Measurements from ENCODE around the gene KIF3C. TPM values are rescaled to one million over a fixed set of nuclear protein-coding genes. Genes with fewer than 3 reads are reported as not detected.
A peak's percentile ranks its signal among the peaks of the same experiment; 100 is the strongest.

The KIF3C gene
- polyA plus RNA-seq, 1 donor from 2014 or later = 53.6 TPM

DNA sequence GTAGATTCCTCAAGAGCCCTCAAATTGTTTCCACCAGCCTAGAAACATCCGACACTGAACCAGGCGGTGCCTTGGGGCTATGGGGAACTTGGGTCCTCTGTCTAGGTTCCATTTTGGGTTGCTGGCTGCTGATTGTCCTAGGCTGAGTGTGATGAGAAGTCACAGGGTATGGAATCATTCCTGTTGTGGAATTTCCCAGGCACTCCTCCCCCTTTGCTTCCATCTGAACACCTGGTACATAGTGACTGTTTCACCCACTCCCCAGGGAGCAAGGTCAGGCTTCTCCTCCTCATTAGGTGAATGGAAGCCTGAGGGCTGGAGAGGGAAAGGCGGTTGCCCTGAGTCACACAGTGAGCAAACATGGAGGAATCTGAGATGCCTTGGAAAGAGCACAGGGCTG, 4.5 kb downstream of the KIF3C start:
- Histone ChIP-seq H3K9me3 (ENCODE audit: low read length) (no peaks in the 10 kb centered on the region), H3K36me3 (ENCODE audit: insufficient read depth, low read length) (peaks cover 9% of the 10 kb centered on the region), H2AFZ (ENCODE audit: low read depth, low read length) (no peak overlapping the region), H3K9me2 (ENCODE audit: insufficient read depth, low read length) (no peaks in the 10 kb centered on the region), H3K4me2 (ENCODE audit: low read length) (peak overlapping the region; percentile 98), H3K9ac (ENCODE audit: low read length) (peak overlapping the region; percentile 60), H3F3A (ENCODE audit: insufficient read depth, low read length, poor library complexity, severe bottlenecking) (no peaks in the 10 kb centered on the region), H3K27ac (ENCODE audit: low read length) (peak overlapping the region; percentile 67), H4K20me1 (ENCODE audit: insufficient read depth) (no peaks in the 10 kb centered on the region), H3K27me3 (ENCODE audit: insufficient read depth, low read depth, low read length) (no peaks in the 10 kb centered on the region), H3K79me2 (replicated peaks; ENCODE audit: insufficient read depth, low read length) (peaks cover 79% of the 10 kb centered on the region), H3K4me3 (ENCODE audit: low read length) (peak overlapping the region; percentile 89)
- TF ChIP-seq POLR2AphosphoS5 (IDR thresholded peaks at IDR 0.05) (no peak), MXI1 (conservative IDR thresholded peaks at IDR 0.05; ENCODE audit: poor library complexity, severe bottlenecking) (no peak), EP300 (conservative IDR thresholded peaks at IDR 0.05; ENCODE audit: poor library complexity, severe bottlenecking) (no peak), REST (IDR thresholded peaks at IDR 0.05; ENCODE audit: borderline replicate concordance) (no peak), EZH2 (IDR thresholded peaks at IDR 0.05; ENCODE audit: borderline replicate concordance, insufficient read depth, low read length, poor library complexity, severe bottlenecking) (no peak), TAF1 (IDR thresholded peaks at IDR 0.05; ENCODE audit: low read depth) (no peak), SMC3 (conservative IDR thresholded peaks at IDR 0.05; ENCODE audit: poor library complexity) (no peak), RAD21 (conservative IDR thresholded peaks at IDR 0.05) (no peak)
- TF ChIP-seq, protein P1, sequence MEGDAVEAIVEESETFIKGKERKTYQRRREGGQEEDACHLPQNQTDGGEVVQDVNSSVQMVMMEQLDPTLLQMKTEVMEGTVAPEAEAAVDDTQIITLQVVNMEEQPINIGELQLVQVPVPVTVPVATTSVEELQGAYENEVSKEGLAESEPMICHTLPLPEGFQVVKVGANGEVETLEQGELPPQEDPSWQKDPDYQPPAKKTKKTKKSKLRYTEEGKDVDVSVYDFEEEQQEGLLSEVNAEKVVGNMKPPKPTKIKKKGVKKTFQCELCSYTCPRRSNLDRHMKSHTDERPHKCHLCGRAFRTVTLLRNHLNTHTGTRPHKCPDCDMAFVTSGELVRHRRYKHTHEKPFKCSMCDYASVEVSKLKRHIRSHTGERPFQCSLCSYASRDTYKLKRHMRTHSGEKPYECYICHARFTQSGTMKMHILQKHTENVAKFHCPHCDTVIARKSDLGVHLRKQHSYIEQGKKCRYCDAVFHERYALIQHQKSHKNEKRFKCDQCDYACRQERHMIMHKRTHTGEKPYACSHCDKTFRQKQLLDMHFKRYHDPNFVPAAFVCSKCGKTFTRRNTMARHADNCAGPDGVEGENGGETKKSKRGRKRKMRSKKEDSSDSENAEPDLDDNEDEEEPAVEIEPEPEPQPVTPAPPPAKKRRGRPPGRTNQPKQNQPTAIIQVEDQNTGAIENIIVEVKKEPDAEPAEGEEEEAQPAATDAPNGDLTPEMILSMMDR (IDR thresholded peaks at IDR 0.05; ENCODE audit: poor library complexity, severe bottlenecking) = no peak

DNA sequence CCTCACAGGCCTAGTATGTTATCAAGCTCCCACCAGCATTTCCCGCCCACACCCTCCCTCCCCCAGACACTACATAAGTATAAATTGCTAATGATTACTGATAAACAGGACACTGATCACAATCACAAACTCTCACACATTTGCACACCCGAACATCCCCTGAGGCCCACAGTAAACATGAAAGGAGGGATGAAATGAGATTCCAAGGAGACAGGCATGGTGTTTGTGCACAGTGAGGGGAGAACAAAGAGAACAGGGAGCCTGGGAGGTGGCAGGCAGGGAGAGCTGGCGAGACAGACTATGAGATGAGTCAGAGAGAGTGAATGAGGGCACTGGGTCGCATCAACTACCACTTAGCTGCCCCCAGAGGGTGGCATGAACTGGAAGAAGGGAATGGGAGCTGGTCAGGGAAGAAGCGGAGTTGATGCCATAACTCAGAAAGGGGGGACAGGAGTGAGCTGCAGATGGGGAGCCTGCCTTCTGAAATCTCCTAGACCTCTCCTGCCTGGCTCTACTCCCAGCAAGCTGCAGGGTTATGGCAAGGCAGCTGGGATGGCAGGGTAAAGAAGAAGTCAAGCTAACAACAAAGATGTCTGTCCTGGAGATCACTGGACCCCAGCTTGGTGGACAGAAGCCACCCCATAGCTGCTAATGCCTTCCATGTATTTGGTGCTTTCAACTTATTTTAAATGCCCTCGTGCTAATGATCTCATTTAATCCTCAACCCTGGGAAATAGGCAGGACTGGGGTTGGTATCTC, 5.1 kb downstream of the KIF3C start:
- peaks cover 85% of the 10 kb centered on the region for H3K79me2 ChIP-seq (replicated peaks; ENCODE audit: insufficient read depth, low read length)
- H3F3A ChIP-seq (ENCODE audit: insufficient read depth, low read length, poor library complexity, severe bottlenecking) = no peaks in the 10 kb centered on the region
- H3K9me2 ChIP-seq (ENCODE audit: insufficient read depth, low read length) = no peaks in the 10 kb centered on the region
- peak overlapping the region; percentile 67 for H3K27ac ChIP-seq (ENCODE audit: low read length)
- no peaks in the 10 kb centered on the region for H4K20me1 ChIP-seq (ENCODE audit: insufficient read depth)
- H3K4me3 ChIP-seq (ENCODE audit: low read length) = peak overlapping the region; percentile 89
- peak overlapping the region; percentile 98 for H3K4me2 ChIP-seq (ENCODE audit: low read length)
- H3K27me3 ChIP-seq (ENCODE audit: insufficient read depth, low read depth, low read length) = no peaks in the 10 kb centered on the region
- peak overlapping the region; percentile 60 for H3K9ac ChIP-seq (ENCODE audit: low read length)
- peaks cover 12% of the 10 kb centered on the region for H3K36me3 ChIP-seq (ENCODE audit: insufficient read depth, low read length)
- no peak overlapping the region for H2AFZ ChIP-seq (ENCODE audit: low read depth, low read length)
- H3K9me3 ChIP-seq (ENCODE audit: low read length) = no peaks in the 10 kb centered on the region
- TF ChIP-seq RAD21 (conservative IDR thresholded peaks at IDR 0.05) (no peak), REST (IDR thresholded peaks at IDR 0.05; ENCODE audit: borderline replicate concordance) (no peak), MXI1 (conservative IDR thresholded peaks at IDR 0.05; ENCODE audit: poor library complexity, severe bottlenecking) (no peak), TAF1 (IDR thresholded peaks at IDR 0.05; ENCODE audit: low read depth) (no peak), POLR2AphosphoS5 (IDR thresholded peaks at IDR 0.05) (no peak), EZH2 (IDR thresholded peaks at IDR 0.05; ENCODE audit: borderline replicate concordance, insufficient read depth, low read length, poor library complexity, severe bottlenecking) (no peak), EP300 (conservative IDR thresholded peaks at IDR 0.05; ENCODE audit: poor library complexity, severe bottlenecking) (no peak), SMC3 (conservative IDR thresholded peaks at IDR 0.05; ENCODE audit: poor library complexity) (no peak)
- TF ChIP-seq, protein P1 (IDR thresholded peaks at IDR 0.05; ENCODE audit: poor library complexity, severe bottlenecking) = no peak

All from neural cell (in vitro differentiated cells).